Measurements from ENCODE around the gene PLB1.
A peak's percentile ranks its signal among the peaks of the same experiment; 100 is the strongest.

Gene PLB1

GRCh38 chr2:28505361-28505760 is 9.5 kb downstream of the PLB1 start:
- no peak for DNase-seq

- DNase-seq = no peak
Measured at GRCh38 chr2:28506112-28506910, 10.5 kb downstream of the PLB1 start.

GRCh38 chr2:28507796-28508764 is 12.2 kb downstream of the PLB1 start:
- DNase-seq = no peak

GRCh38 chr2:28509361-28509760 is 13.5 kb downstream of the PLB1 start:
- DNase-seq = no peak

- DNase-seq = peak; percentile 29
Measured at GRCh38 chr2:28510184-28510583, 14.3 kb downstream of the PLB1 start.

- DNase-seq = no peak
Measured at GRCh38 chr2:28511871-28512606, 16.2 kb downstream of the PLB1 start.

GRCh38 chr2:28512607-28512965 is 16.7 kb downstream of the PLB1 start:
- DNase-seq = no peak

GRCh38 chr2:28513097-28513496 is 17.2 kb downstream of the PLB1 start:
- DNase-seq = no peak

GRCh38 chr2:28515176-28515751 is 19.4 kb downstream of the PLB1 start:
- DNase-seq = no peak

GRCh38 chr2:28516430-28516829 is 20.6 kb downstream of the PLB1 start:
- no peak for DNase-seq

GRCh38 chr2:28516950-28517349 is 21.1 kb downstream of the PLB1 start:
- DNase-seq = no peak

GRCh38 chr2:28521663-28522062 is 25.8 kb downstream of the PLB1 start:
- no peak for DNase-seq

- DNase-seq = no peak
Measured at GRCh38 chr2:28522481-28522880, 26.6 kb downstream of the PLB1 start.

- DNase-seq = no peak
Measured at GRCh38 chr2:28523902-28524301, 28.0 kb downstream of the PLB1 start.

GRCh38 chr2:28525481-28525880 is 29.6 kb downstream of the PLB1 start:
- DNase-seq = no peak

- no peak for DNase-seq
Measured at GRCh38 chr2:28526527-28527132, 30.8 kb downstream of the PLB1 start.

- no peak for DNase-seq
Measured at GRCh38 chr2:28527196-28527595, 31.3 kb downstream of the PLB1 start.

- peak; percentile 45 for DNase-seq
Measured at GRCh38 chr2:28528206-28528605, 32.3 kb downstream of the PLB1 start.

GRCh38 chr2:28530782-28531181 is 34.9 kb downstream of the PLB1 start:
- no peak for DNase-seq

- DNase-seq = no peak
Measured at GRCh38 chr2:28532399-28532798, 36.5 kb downstream of the PLB1 start.

GRCh38 chr2:28533044-28533680 is 37.3 kb downstream of the PLB1 start:
- DNase-seq = no peak

GRCh38 chr2:28534817-28535216 is 39.0 kb downstream of the PLB1 start:
- DNase-seq = no peak
